IMR-90 (cell line): ENCODE measurements around the gene SCG5. TPM values are rescaled to one million over a fixed set of nuclear protein-coding genes. Genes with fewer than 3 reads are reported as not detected.

Source experiments
- ATAC-seq: fragments of 200-7000 bp; cut with Tn5 transposase; 2 replicates; pipeline ENCODE4 v1.9.1; 2020; ENCODE audit warnings: low read depth, mild to moderate bottlenecking, moderate library complexity
- BruUV-seq: library from RNA; stranded (reverse); fragments of 400-500 nt; replicated peaks from 2 replicates; lab custom pipeline; 2021; lab: Mats Ljungman, UMichigan
- CTCF ChIA-PET: fragments of 300-600 bp; formaldehyde crosslinking; extraction: SDS; loops from one replicate; lab custom pipeline; 2021; ENCODE audit warnings: antibody characterized with exemption; lab: Yijun Ruan, JAX
- POLR2A ChIA-PET: fragments of 300-600 bp; sonication (Branson Sonifier 250); formaldehyde crosslinking; loops from one replicate; lab custom pipeline; 2022; ENCODE audit warnings: antibody characterized with exemption; ENCODE audit not compliant: unreplicated experiment; lab: Charles Lee
- DNase-seq: peaks from one replicate; pipeline ENCODE4 v3.0.0; 2013
- H2AFZ ChIP-seq: replicated peaks from 2 replicates; pipeline ENCODE3; 2013; ENCODE audit warnings: low read length, mild to moderate bottlenecking; ENCODE audit not compliant: poor library complexity
- H2AK5ac ChIP-seq: 2 replicates; pipeline ENCODE4 v1.6.1; 2013; ENCODE audit warnings: low read depth, low read length, inconsistent platforms
- H2AK9ac ChIP-seq: replicated peaks from 2 replicates; pipeline ENCODE3; 2013; ENCODE audit warnings: mild to moderate bottlenecking, low read depth, low read length, moderate library complexity; ENCODE audit not compliant: poor library complexity
- H2BK120ac ChIP-seq: 2 replicates; pipeline ENCODE4 v1.6.1; 2013; ENCODE audit warnings: low read depth, low read length, inconsistent platforms
- H2BK15ac ChIP-seq: 3 replicates; pipeline ENCODE4 v1.6.1; 2013; ENCODE audit warnings: low read depth, low read length, inconsistent platforms
- H2BK20ac ChIP-seq: 2 replicates; pipeline ENCODE4 v1.6.1; 2013; ENCODE audit warnings: low read depth, mild to moderate bottlenecking, inconsistent platforms, low read length, moderate library complexity
- H2BK5ac ChIP-seq: 2 replicates; pipeline ENCODE4 v1.6.1; 2013; ENCODE audit warnings: mild to moderate bottlenecking, low read depth, low read length, inconsistent platforms; ENCODE audit not compliant: poor library complexity, severe bottlenecking
- H3K14ac ChIP-seq: replicated peaks from 2 replicates; pipeline ENCODE4 v1.6.1; 2013; ENCODE audit warnings: low read depth, low read length, inconsistent platforms
- H3K18ac ChIP-seq: 2 replicates; pipeline ENCODE4 v1.6.1; 2013; ENCODE audit warnings: low read depth, low read length, control low read depth
- H3K23ac ChIP-seq: 2 replicates; pipeline ENCODE4 v1.6.1; 2013; ENCODE audit warnings: low read depth, low read length, inconsistent platforms
- H3K27ac ChIP-seq: 2 replicates; pipeline ENCODE4 v1.5.1; 2013; ENCODE audit warnings: mild to moderate bottlenecking, control low read depth, low read length; ENCODE audit not compliant: insufficient read depth
- H3K27me3 ChIP-seq: 2 replicates; pipeline ENCODE4 v1.6.1; 2013; ENCODE audit warnings: low read length; ENCODE audit not compliant: control insufficient read depth, insufficient read depth
- H3K36me3 ChIP-seq: 2 replicates; pipeline ENCODE4 v1.6.1; 2013; ENCODE audit warnings: low read length, mixed read lengths; ENCODE audit not compliant: control insufficient read depth, insufficient read depth
- H3K4ac ChIP-seq: 2 replicates; pipeline ENCODE4 v1.6.1; 2013; ENCODE audit warnings: low read depth, low read length, inconsistent platforms
- H3K4me1 ChIP-seq: 2 replicates; pipeline ENCODE4 v1.6.1; 2013; ENCODE audit warnings: low read length, mixed read lengths; ENCODE audit not compliant: control insufficient read depth, insufficient read depth
- H3K4me2 ChIP-seq: 2 replicates; pipeline ENCODE4 v1.6.1; 2013; ENCODE audit warnings: low read depth, mild to moderate bottlenecking, control low read depth, low read length, moderate library complexity
- H3K4me3 ChIP-seq: 2 replicates; pipeline ENCODE4 v1.5.1; 2013; ENCODE audit warnings: low read depth, mild to moderate bottlenecking, control low read depth, low read length, moderate library complexity; ENCODE audit not compliant: insufficient read depth
- H3K56ac ChIP-seq: 2 replicates; pipeline ENCODE4 v1.6.1; 2013; ENCODE audit warnings: low read length, inconsistent platforms; ENCODE audit not compliant: insufficient read depth; ENCODE audit errors: extremely low read depth
- H3K79me1 ChIP-seq, 2 experiments: 2 replicates each; pipeline ENCODE4 v1.6.1; 2013; ENCODE audit warnings: low read length in 2 of 2, inconsistent platforms in 1 of 2, low read depth in 1 of 2
- H3K9ac ChIP-seq: 2 replicates; pipeline ENCODE4 v1.6.1; 2013; ENCODE audit warnings: low read depth, low read length, control low read depth
- H3K9me1 ChIP-seq: 2 replicates; pipeline ENCODE4 v1.6.1; 2013; ENCODE audit warnings: low read length, inconsistent platforms; ENCODE audit not compliant: insufficient read depth
- H3K9me3 ChIP-seq: 2 replicates; pipeline ENCODE4 v1.6.1; 2013; ENCODE audit warnings: low read length; ENCODE audit not compliant: control insufficient read depth, insufficient read depth
- H4K20me1 ChIP-seq: 2 replicates; pipeline ENCODE4 v1.6.1; 2013; ENCODE audit warnings: low read length, inconsistent platforms; ENCODE audit not compliant: insufficient read depth
- H4K5ac ChIP-seq: 2 replicates; pipeline ENCODE4 v1.6.1; 2013; ENCODE audit warnings: mild to moderate bottlenecking, low read depth, low read length, control low read depth
- H4K8ac ChIP-seq, 2 experiments: 2 replicates each; pipeline ENCODE4 v1.6.1; 2013; ENCODE audit warnings: low read depth in 2 of 2, low read length in 2 of 2, control low read depth in 1 of 2, inconsistent platforms in 1 of 2
- H4K91ac ChIP-seq: 2 replicates; pipeline ENCODE4 v1.6.1; 2013; ENCODE audit warnings: low read depth, low read length, inconsistent platforms; ENCODE audit not compliant: insufficient read depth
- BHLHE40 ChIP-seq: fragments of 150-350 bp; IDR thresholded peaks from 2 replicates; pipeline ENCODE4 v1.6.1; 2016; ENCODE audit warnings: mild to moderate bottlenecking, low read depth, low read length
- CEBPB ChIP-seq: IDR thresholded peaks from 2 replicates; pipeline ENCODE4 v1.6.1; 2012; ENCODE audit warnings: low read depth, low read length, improper control_type of control experiment
- CHD1 ChIP-seq: IDR thresholded peaks from 2 replicates; pipeline ENCODE4 v1.6.1; 2012; ENCODE audit warnings: low read depth, low read length, improper control_type of control experiment
- CTCF ChIP-seq: conservative IDR thresholded peaks from 2 replicates; pipeline ENCODE4 v1.5.1; 2012; ENCODE audit warnings: mild to moderate bottlenecking, low read depth, low read length, improper control_type of control experiment
- MAFK ChIP-seq: IDR thresholded peaks from 2 replicates; pipeline ENCODE4 v1.6.1; 2012; ENCODE audit warnings: low read depth, low read length, improper control_type of control experiment
- MAZ ChIP-seq: IDR thresholded peaks from 2 replicates; pipeline ENCODE4 v1.6.1; 2012; ENCODE audit warnings: low read depth, mild to moderate bottlenecking, low read length, improper control_type of control experiment, moderate library complexity, borderline replicate concordance
- MXI1 ChIP-seq: IDR thresholded peaks from 2 replicates; pipeline ENCODE4 v1.6.1; 2012; ENCODE audit warnings: low read depth, mild to moderate bottlenecking, low read length, moderate library complexity, borderline replicate concordance
- NFE2L2 ChIP-seq: fragments of 150-350 bp; IDR thresholded peaks from 2 replicates; pipeline ENCODE4 v1.6.1; 2016; ENCODE audit warnings: low read depth, mild to moderate bottlenecking, low read length
- POLR2A ChIP-seq: IDR thresholded peaks from 2 replicates; pipeline ENCODE4 v1.6.1; 2012; ENCODE audit warnings: mild to moderate bottlenecking, low read depth, low read length
- RCOR1 ChIP-seq: IDR thresholded peaks from 2 replicates; pipeline ENCODE4 v1.6.1; 2012; ENCODE audit warnings: mild to moderate bottlenecking, low read length, improper control_type of control experiment; ENCODE audit not compliant: insufficient replicate concordance
- RFX5 ChIP-seq: IDR thresholded peaks from 2 replicates; pipeline ENCODE4 v1.8.0; 2012; ENCODE audit warnings: low read depth, mild to moderate bottlenecking, low read length, moderate library complexity
- SMC3 ChIP-seq: fragments of 150-350 bp; IDR thresholded peaks from 2 replicates; pipeline ENCODE4 v1.6.1; 2016; ENCODE audit warnings: low read depth, mild to moderate bottlenecking, antibody characterized with exemption, low read length, moderate library complexity
- WGBS, 2 experiments: methylation state at CpG; one replicate each; pipeline versions ENCODE4 v1.1.5 to v1.1.7; 2013; ENCODE audit warnings: missing lambda C conversion rate in 2 of 2; ENCODE audit not compliant: insufficient read length in 1 of 2; ENCODE audit errors: extremely low coverage in 2 of 2; 5-methylcytosine and 5-hydroxymethylcytosine counted together
- dilution Hi-C: fragments of 300-500 bp; cut with HindIII; formaldehyde crosslinking; loops from one replicate; pipeline ENCODE4 v1.14.3; 2018; ENCODE audit warnings: low sequenced_read_pairs; ENCODE audit not compliant: unreplicated experiment
- in situ Hi-C: fragments of 300-500 bp; cut with MboI; formaldehyde crosslinking; loops from 3 replicates; pipeline ENCODE4 v1.14.3; 2019; ENCODE audit warnings: low sequenced_read_pairs, inconsistent platforms, mixed read lengths
- intact Hi-C: fragments of 100-400 bp; cut with micrococcal nuclease; formaldehyde crosslinking; loops from 2 replicates; pipeline ENCODE4 v1.10.0; 2022
- polyA plus RNA-seq, 3 experiments: library from polyadenylated mRNA; depleted of rRNA; stranded (reverse); fragments of >200 nt; gene quantifications; 2 replicates each; pipeline ENCODE4 v1.2.3, GENCODE V29; 2012; ENCODE audit warnings: low replicate concordance in 1 of 3
- total RNA-seq: library from RNA; depleted of rRNA; stranded (reverse); fragments of >200 nt; gene quantifications from 2 replicates; pipeline ENCODE4 v1.2.3, GENCODE V29; 2012
- TF ChIP-seq, protein P1 (sequence below): fragments of 150-350 bp; IDR thresholded peaks from 2 replicates; pipeline ENCODE4 v1.6.1; 2017; ENCODE audit warnings: mild to moderate bottlenecking, antibody characterized with exemption, low read length, low read depth

SCG5 gene
- total and polyA plus RNA-seq, 2 of the 4 experiments (the other 2 are of a cell fraction): 7.9 to 16.8 TPM

GRCh38 chr15:32671339-32672325 lies 30.1 kb downstream of the SCG5 start (continued):
- no peak for TF ChIP-seq CHD1
- TF ChIP-seq RFX5: no peak
- no peak for TF ChIP-seq MAFK

- no peaks in the 10 kb centered on the region for H3K27me3 ChIP-seq
- H4K20me1 ChIP-seq: no peaks in the 10 kb centered on the region
- no peak overlapping the region; the same call in 1 of the 2 replicates for H4K91ac ChIP-seq
- no peak overlapping the region for H3K14ac ChIP-seq
- CTCF ChIA-PET: interaction anchor here (1.2 kb wide), 1 partner anchor 12 kb away, joined by 3 read pairs; no protein-coding TSS in a partner anchor
- no peak overlapping the region for H2BK15ac ChIP-seq
- intact Hi-C loops: loop anchor here (2.0 kb wide), 1 partner anchor 34 kb away; no protein-coding TSS in a partner anchor
- H2BK120ac ChIP-seq: no peak overlapping the region
- ATAC-seq (no peak), DNase-seq (no peak)
- no peak overlapping the region for H3K56ac ChIP-seq
- peak overlapping the region; percentile 54; the same call in 1 of the 2 replicates for H3K18ac ChIP-seq
- POLR2A ChIA-PET: no interaction called here
- H3K4me3 ChIP-seq: no peak overlapping the region
- BruUV-seq: no TSS peak
- H3K9me1 ChIP-seq: no peaks in the 10 kb centered on the region
- H3K9ac ChIP-seq: no peak overlapping the region
- no peaks in the 10 kb centered on the region for H3K36me3 ChIP-seq
- H3K4me2 ChIP-seq: no peak overlapping the region
- H3K27ac ChIP-seq: no peak overlapping the region
- no peak overlapping the region for H2AK9ac ChIP-seq
- H2AFZ ChIP-seq: no peak overlapping the region
- in situ Hi-C loops: no loop called here
- WGBS, 2 experiments: 100% methylated on average over 1 of the region's 2 CpGs; no CpG with 5 or more reads in 1 of the 2 experiments
- no peak overlapping the region for H3K4ac ChIP-seq
- no peak overlapping the region for H3K23ac ChIP-seq
- no peak overlapping the region for H2BK20ac ChIP-seq
- H2BK5ac ChIP-seq: no peak overlapping the region
- no peak overlapping the region for H4K8ac ChIP-seq
- peak overlapping the region; percentile 51 for H2AK5ac ChIP-seq
- H3K79me1 ChIP-seq: peaks cover 0 to 5% of the 10 kb centered on the region in 2 experiments; a peak in 1 of 4 replicates
- dilution Hi-C loops: no loop called here
- H4K5ac ChIP-seq: no peak overlapping the region
- no peaks in the 10 kb centered on the region for H3K9me3 ChIP-seq
- H3K4me1 ChIP-seq: peaks cover 11% of the 10 kb centered on the region
- no peak for TF ChIP-seq CHD1
- TF ChIP-seq CEBPB: no peak
- no peak for TF ChIP-seq NFE2L2
- no peak for TF ChIP-seq SMC3
- no peak for TF ChIP-seq CTCF
- TF ChIP-seq RCOR1: no peak
- no peak for TF ChIP-seq MAZ
- TF ChIP-seq, protein P1, sequence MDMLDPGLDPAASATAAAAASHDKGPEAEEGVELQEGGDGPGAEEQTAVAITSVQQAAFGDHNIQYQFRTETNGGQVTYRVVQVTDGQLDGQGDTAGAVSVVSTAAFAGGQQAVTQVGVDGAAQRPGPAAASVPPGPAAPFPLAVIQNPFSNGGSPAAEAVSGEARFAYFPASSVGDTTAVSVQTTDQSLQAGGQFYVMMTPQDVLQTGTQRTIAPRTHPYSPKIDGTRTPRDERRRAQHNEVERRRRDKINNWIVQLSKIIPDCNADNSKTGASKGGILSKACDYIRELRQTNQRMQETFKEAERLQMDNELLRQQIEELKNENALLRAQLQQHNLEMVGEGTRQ: no peak
- TF ChIP-seq BHLHE40: no peak
- no peak for TF ChIP-seq MAFK
- TF ChIP-seq POLR2A: no peak
- no peak for TF ChIP-seq MXI1
Observed at GRCh38 chr15:32674681-32675080, 33.2 kb downstream of the SCG5 start.
